Spleen (tissue), 7 donors: ENCODE results near the gene NPRL2.
"Not testable (repeated sequence)": the region's sequence is repeated elsewhere in the genome, so short reads cannot be mapped to it uniquely, and the experiment has no call there.

Experiments used
- CTCF ChIP-seq, 11 experiments: fragments of 200-600 bp in 7 of 11; fragments of 450-650 bp in 4 of 11; sonication (generic) in 4 of 11; IDR thresholded peaks in 8 of 11; conservative IDR thresholded peaks in 3 of 11; 1 replicate in 7 of 11; 2 replicates in 4 of 11; pipeline versions ENCODE4 v1.4.0 to v1.8.0; 2016 to 2021; ENCODE audit warnings: antibody characterized with exemption in 11 of 11, inconsistent platforms in 4 of 11, mild to moderate bottlenecking in 1 of 11
- POLR2A ChIP-seq, 3 donors: fragments of 450-650 bp; IDR thresholded peaks; one replicate each; pipeline ENCODE4 v1.5.1; 2017; ENCODE audit warnings: antibody characterized with exemption in 3 of 3, mild to moderate bottlenecking in 1 of 3
- POLR2AphosphoS5 ChIP-seq, 3 donors: sonication (generic); formaldehyde crosslinking; IDR thresholded peaks; one replicate each; pipeline ENCODE4 v1.5.1; 2017; ENCODE audit warnings: antibody characterized with exemption in 3 of 3
- donor health status: DM: no; HTN: no; CAD: no; lungs with moderate emphysema.
- donor health status: DM: no; HTN: no; CAD: no.
- donor health status: DM: no; HTN: no; CAD: no.

GRCh38 chr3:50312041-50312440, 38.5 kb downstream of the NPRL2 start:
- not testable (repeated sequence) for TF ChIP-seq CTCF (IDR thresholded peaks at IDR 0.05 in 8 of 11, conservative IDR thresholded peaks at IDR 0.05 in 3 of 11); POLR2A (IDR thresholded peaks at IDR 0.05); POLR2AphosphoS5 (IDR thresholded peaks at IDR 0.05)
